HEK293T (cell line): Measurements from ENCODE around the gene GRID1.

Experiments used
- CTCF ChIA-PET: fragments of 350-600 bp; formaldehyde crosslinking; extraction: SDS; loops from one replicate; lab custom pipeline; 2021; ENCODE audit warnings: antibody characterized with exemption, inconsistent platforms; lab: Yijun Ruan, JAX
- POLR2A ChIA-PET: fragments of 350-600 bp; formaldehyde crosslinking; extraction: SDS; loops from one replicate; lab custom pipeline; 2020; ENCODE audit warnings: antibody characterized with exemption, inconsistent platforms; lab: Yijun Ruan, JAX
- DNase-seq: peaks from one replicate; pipeline ENCODE4 v3.0.0; 2012; ENCODE audit warnings: mixed read lengths; ENCODE audit errors: extremely low spot score
- ARNT ChIP-seq: fragments of 450-650 bp; IDR thresholded peaks from 2 replicates; pipeline ENCODE4 v1.6.1; 2017; ENCODE audit warnings: mild to moderate bottlenecking
- BHLHE40 ChIP-seq: fragments of 450-650 bp; IDR thresholded peaks from 2 replicates; pipeline ENCODE4 v1.6.1; 2016; ENCODE audit warnings: mild to moderate bottlenecking, moderate library complexity, borderline replicate concordance
- CTBP1 ChIP-seq: fragments of 450-650 bp; IDR thresholded peaks from 2 replicates; pipeline ENCODE4 v1.6.1; 2016; ENCODE audit warnings: borderline replicate concordance
- ELF4 ChIP-seq: fragments of 450-650 bp; IDR thresholded peaks from 2 replicates; pipeline ENCODE4 v1.6.1; 2017; ENCODE audit warnings: antibody characterized with exemption
- FOXA1 ChIP-seq: fragments of 450-650 bp; IDR thresholded peaks from 2 replicates; pipeline ENCODE4 v1.6.1; 2016; ENCODE audit warnings: mild to moderate bottlenecking
- FOXK2 ChIP-seq: fragments of 450-650 bp; IDR thresholded peaks from 2 replicates; pipeline ENCODE4 v1.6.1; 2016; ENCODE audit warnings: mild to moderate bottlenecking
- FOXM1 ChIP-seq: fragments of 450-650 bp; IDR thresholded peaks from 2 replicates; pipeline ENCODE4 v1.6.1; 2017; ENCODE audit warnings: mild to moderate bottlenecking, borderline replicate concordance
- HDGF ChIP-seq: fragments of 450-650 bp; IDR thresholded peaks from 2 replicates; pipeline ENCODE4 v1.6.1; 2017; ENCODE audit warnings: antibody characterized with exemption, borderline replicate concordance
- L3MBTL2 ChIP-seq: fragments of 450-650 bp; conservative IDR thresholded peaks from 2 replicates; pipeline ENCODE4 v1.6.1; 2016; ENCODE audit warnings: mild to moderate bottlenecking
- LEF1 ChIP-seq: fragments of 450-650 bp; IDR thresholded peaks from 2 replicates; pipeline ENCODE4 v1.6.1; 2017; ENCODE audit warnings: mild to moderate bottlenecking, borderline replicate concordance
- NFRKB ChIP-seq: fragments of 450-650 bp; IDR thresholded peaks from 2 replicates; pipeline ENCODE4 v1.6.1; 2016; ENCODE audit warnings: mild to moderate bottlenecking, moderate library complexity
- SP1 ChIP-seq: fragments of 450-650 bp; IDR thresholded peaks from 2 replicates; pipeline ENCODE4 v1.6.1; 2017
- SUZ12 ChIP-seq: fragments of 450-650 bp; IDR thresholded peaks from 2 replicates; pipeline ENCODE4 v1.6.1; 2016; ENCODE audit warnings: mild to moderate bottlenecking
- TARDBP ChIP-seq: fragments of 450-650 bp; IDR thresholded peaks from 2 replicates; pipeline ENCODE4 v1.6.1; 2016
- ZNF384 ChIP-seq: fragments of 450-650 bp; IDR thresholded peaks from 2 replicates; pipeline ENCODE4 v1.6.1; 2016
- TF ChIP-seq, protein P1 (sequence below): fragments of 450-650 bp; IDR thresholded peaks from 2 replicates; pipeline ENCODE4 v1.6.1; 2016

GRID1 gene

DNA sequence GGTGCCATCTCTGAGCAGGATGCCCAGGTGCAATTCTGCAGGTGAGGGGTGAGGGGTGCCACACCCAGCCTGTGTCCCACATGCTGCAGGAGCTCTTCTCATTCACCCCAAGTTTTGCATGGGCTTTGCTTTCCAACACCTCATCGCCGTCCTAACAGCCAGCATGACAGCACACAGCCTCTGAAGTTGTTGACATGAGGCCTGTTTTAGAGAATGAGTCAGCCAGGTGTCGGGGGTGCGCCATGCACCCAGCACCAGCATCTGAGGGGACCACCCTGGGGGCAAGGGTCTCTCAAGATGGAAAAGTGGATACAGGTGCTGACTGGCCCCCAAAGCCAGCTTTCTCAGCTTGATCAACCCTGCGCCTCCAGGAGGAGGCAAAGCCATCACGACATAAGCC, 146.0 kb downstream of the GRID1 start:
- POLR2A ChIA-PET: no interaction called here
- CTCF ChIA-PET: interaction anchor here (0.6 kb wide), 1 partner anchor 718 kb away, joined by 6 read pairs; no protein-coding TSS in a partner anchor
- DNase-seq: no peak
- TF ChIP-seq L3MBTL2: no peak
- no peak for TF ChIP-seq FOXM1
- no peak for TF ChIP-seq ZNF384
- no peak for TF ChIP-seq HDGF
- TF ChIP-seq CTBP1: no peak
- no peak for TF ChIP-seq SP1
- TF ChIP-seq FOXK2: no peak
- no peak for TF ChIP-seq ELF4
- no peak for TF ChIP-seq TARDBP
- no peak for TF ChIP-seq SUZ12
- no peak for TF ChIP-seq LEF1
- TF ChIP-seq FOXA1: no peak
- TF ChIP-seq ARNT: no peak

DNA sequence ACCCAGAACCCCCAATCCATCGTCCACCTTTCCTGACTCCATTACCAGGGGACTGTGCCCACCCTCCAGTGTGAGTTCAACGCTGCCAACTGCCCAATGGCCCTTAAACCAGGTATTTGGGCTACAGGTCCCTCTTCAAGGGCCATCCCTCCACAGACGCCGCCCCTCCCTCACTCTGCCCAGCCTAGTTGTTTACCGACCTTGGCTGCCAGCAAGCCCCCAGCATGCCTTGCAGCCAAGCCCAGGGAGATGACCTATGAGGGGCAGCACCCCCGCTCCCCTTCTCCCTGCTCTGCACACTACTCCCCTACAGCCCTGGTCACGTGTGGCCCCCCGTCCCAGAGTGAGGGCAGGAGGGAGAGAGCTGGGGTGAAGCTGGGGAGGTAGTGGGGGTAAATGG, 147.3 kb downstream of the GRID1 start:
- POLR2A ChIA-PET: no interaction called here
- TF ChIP-seq FOXM1: no peak
- TF ChIP-seq SP1: no peak
- no peak for TF ChIP-seq ARNT
- TF ChIP-seq LEF1: no peak
- no peak for DNase-seq
- CTCF ChIA-PET: no interaction called here

DNA sequence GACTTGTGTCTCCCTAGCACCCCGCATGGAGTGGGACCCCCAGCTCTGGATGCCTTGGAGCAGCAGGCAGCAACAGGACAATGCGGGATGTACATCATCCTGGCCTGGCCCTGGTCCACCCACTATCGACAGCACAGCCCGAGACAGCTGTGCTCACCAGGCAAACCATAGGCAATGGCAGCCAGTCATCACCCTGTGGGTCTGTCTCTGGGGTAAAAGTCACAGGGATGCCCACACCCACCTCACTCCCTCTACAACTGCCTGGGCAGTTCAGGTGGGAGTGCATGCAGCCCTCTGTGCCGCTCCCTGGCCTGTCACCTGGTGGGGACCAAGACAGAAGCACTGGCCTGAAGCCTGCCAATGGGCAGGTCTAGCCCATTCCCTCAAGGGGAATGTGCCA, 147.8 kb downstream of the GRID1 start:
- ChIA-PET POLR2A (no interaction called here), CTCF (no interaction called here)
- TF ChIP-seq HDGF (no peak), LEF1 (no peak), L3MBTL2 (no peak)
- DNase-seq: no peak

DNA sequence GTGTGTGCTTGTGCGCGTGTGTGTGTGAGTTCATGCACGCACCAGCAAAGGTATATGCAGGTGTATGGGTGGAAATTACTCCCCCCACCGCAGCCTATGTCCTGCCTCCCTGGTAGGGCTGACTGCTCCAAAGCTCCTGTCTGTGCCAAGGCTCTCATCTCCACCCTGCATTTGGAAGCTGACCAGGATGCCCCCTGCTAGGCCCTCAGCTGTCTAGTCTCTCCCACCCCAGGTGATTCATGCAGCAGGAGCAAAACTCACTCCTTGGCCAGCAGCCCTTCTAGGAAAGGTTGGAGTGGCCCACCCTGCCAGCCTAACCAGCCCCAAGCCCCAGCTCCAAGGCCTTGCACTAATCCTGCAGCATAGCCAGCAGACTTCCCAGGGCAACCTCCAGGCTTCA, 148.4 kb downstream of the GRID1 start:
- no peak for TF ChIP-seq L3MBTL2
- no peak for TF ChIP-seq ELF4
- no peak for TF ChIP-seq SUZ12
- no peak for TF ChIP-seq CTBP1
- TF ChIP-seq NFRKB: no peak
- TF ChIP-seq ZNF384: no peak
- no peak for TF ChIP-seq LEF1
- no peak for TF ChIP-seq HDGF
- TF ChIP-seq FOXA1: no peak
- no peak for TF ChIP-seq FOXK2
- TF ChIP-seq ARNT: no peak
- TF ChIP-seq FOXM1: no peak
- TF ChIP-seq SP1: no peak
- ChIA-PET POLR2A (no interaction called here), CTCF (no interaction called here)
- no peak for DNase-seq

DNA sequence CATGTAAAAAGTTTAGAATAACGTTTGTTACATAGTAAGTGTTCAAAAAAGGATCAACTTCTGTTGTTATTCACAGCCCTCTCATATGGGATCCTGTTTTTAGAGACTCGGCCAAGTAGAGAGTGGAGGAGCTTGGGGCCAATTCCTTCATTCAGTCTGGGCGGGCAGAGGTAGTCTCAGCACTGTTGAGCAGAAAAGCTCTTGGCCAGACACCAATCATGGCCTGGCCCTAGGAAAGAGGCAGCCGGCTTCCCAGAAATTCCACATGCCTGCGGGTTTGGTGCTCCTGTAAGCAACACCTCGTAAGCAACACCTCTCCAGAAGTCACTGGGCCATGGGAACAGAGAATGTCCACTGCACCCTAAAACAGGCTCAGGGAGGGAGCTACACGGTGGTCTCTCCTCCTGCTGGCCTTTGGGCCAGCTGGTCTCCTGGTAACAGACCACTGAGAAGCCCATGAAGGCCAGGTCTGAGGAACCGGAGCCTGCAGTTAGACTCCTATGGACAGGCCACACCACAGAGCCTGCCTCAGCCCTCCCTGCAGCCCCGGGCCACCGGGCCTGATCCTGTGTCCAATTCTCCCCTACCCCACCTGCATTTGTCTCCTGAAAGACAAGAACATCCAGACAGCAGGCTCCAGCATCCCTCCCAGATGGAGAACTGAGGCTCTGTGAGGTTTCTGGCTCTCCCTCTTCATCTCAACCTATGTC, 149.1 kb downstream of the GRID1 start:
- TF ChIP-seq, protein P1, sequence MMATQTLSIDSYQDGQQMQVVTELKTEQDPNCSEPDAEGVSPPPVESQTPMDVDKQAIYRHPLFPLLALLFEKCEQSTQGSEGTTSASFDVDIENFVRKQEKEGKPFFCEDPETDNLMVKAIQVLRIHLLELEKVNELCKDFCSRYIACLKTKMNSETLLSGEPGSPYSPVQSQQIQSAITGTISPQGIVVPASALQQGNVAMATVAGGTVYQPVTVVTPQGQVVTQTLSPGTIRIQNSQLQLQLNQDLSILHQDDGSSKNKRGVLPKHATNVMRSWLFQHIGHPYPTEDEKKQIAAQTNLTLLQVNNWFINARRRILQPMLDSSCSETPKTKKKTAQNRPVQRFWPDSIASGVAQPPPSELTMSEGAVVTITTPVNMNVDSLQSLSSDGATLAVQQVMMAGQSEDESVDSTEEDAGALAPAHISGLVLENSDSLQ: no peak
- TF ChIP-seq FOXA1 (no peak), ARNT (no peak), CTBP1 (no peak), FOXK2 (no peak), BHLHE40 (no peak), FOXM1 (no peak), LEF1 (no peak), L3MBTL2 (no peak), ZNF384 (no peak), SP1 (no peak), TARDBP (no peak), SUZ12 (no peak), ELF4 (no peak), NFRKB (no peak)
- DNase-seq: no peak
- POLR2A ChIA-PET: no interaction called here
- CTCF ChIA-PET: no interaction called here

DNA sequence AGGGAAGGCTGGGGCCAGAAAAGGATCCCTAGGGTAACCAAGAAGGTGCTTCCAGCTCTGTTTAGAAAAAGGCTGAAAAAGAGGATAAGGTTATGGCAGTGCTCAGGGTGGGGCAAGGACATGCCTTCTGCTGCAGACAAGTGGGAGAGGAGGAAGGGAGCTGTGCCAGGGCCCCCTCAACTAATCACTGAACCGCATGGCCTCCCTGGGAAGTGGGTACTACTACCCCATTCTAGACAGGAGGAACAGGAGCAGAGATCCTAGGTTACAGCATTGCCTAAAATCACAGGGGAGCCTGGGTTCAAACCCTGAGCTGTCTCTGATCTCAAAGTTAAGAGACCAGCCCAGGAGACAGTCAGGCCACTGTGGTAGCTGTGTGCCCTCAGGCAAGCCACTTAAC, 149.7 kb downstream of the GRID1 start:
- CTCF ChIA-PET: no interaction called here
- TF ChIP-seq HDGF (no peak), TARDBP (no peak), FOXK2 (no peak), FOXM1 (no peak), FOXA1 (no peak)
- no peak for DNase-seq
- POLR2A ChIA-PET: no interaction called here

DNA sequence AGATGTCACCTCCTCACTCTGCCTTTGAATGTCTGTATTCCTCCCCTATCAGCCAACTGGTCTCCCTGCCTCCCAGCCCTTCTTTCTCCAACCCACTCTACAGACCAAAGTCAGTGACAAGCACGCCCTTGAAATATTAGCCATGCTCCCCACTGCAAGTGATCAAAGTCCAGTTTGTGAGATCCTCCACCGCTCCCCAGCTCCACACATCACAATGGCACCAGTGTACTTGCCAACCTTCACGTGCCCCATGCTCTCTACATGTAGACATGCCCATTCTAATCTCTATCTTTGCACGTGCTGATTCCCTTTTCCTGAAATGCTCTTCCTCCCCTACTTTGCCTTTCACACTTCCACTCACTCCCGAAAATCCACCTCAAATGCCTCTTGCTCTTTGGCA, 150.9 kb downstream of the GRID1 start:
- no peak for DNase-seq
- ChIA-PET POLR2A (no interaction called here), CTCF (no interaction called here)
- TF ChIP-seq ARNT (no peak), FOXK2 (no peak), HDGF (no peak), FOXA1 (no peak), SP1 (no peak), CTBP1 (no peak), LEF1 (no peak), SUZ12 (no peak), BHLHE40 (no peak), ELF4 (no peak)
- TF ChIP-seq, protein P1: no peak

DNA sequence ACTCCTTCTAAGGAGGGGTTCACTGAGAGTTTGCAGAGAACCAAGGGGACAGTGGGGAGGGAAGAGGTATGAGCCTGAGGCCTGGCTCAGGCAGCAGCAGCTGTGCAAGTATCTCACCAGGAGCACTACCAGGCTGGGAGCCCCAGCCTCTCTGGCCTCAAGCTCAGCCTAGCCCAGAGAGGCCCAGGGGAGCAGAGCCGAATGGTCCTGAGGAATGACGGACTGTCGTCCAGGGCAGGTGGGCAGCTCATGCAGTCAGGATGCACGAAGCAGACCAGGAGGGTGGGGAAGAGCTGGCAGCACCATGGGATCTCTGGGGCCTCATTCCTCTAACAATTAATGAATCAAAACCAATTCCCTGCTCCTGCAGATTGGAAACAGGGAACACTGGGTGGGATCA, 151.5 kb downstream of the GRID1 start:
- TF ChIP-seq SP1: no peak
- no peak for TF ChIP-seq ELF4
- no peak for TF ChIP-seq HDGF
- no peak for TF ChIP-seq L3MBTL2
- TF ChIP-seq FOXM1: no peak
- TF ChIP-seq ZNF384: no peak
- no peak for TF ChIP-seq FOXA1
- no peak for TF ChIP-seq BHLHE40
- TF ChIP-seq LEF1: no peak
- no peak for TF ChIP-seq NFRKB
- TF ChIP-seq, protein P1: no peak
- no peak for TF ChIP-seq FOXK2
- no peak for TF ChIP-seq TARDBP
- no peak for DNase-seq
- POLR2A ChIA-PET: no interaction called here
- CTCF ChIA-PET: no interaction called here
